ENCODE data around the gene CFB.

GRCh38 chr6:31948753-31949413 lies 3.0 kb downstream of the CFB start:
- TF ChIP-seq CTCF (IDR thresholded peaks at IDR 0.05; ENCODE audit: low read depth, low read length, poor library complexity, severe bottlenecking) (no peak), EZH2phosphoT487 (IDR thresholded peaks at IDR 0.05; ENCODE audit: borderline replicate concordance, low read length) (no peak)
